Limb (tissue), 2 donors: ENCODE data around the gene SERF1A.
"Not testable (repeated sequence)": the region's sequence is repeated elsewhere in the genome, so short reads cannot be mapped to it uniquely, and the experiment has no call there.

Experiments
- DNase-seq, 2 donors: peaks; one replicate each; pipeline ENCODE4 v3.0.0-alpha.2; 2016; ENCODE audit errors: extremely low spot score in 2 of 2

The SERF1A gene

DNA sequence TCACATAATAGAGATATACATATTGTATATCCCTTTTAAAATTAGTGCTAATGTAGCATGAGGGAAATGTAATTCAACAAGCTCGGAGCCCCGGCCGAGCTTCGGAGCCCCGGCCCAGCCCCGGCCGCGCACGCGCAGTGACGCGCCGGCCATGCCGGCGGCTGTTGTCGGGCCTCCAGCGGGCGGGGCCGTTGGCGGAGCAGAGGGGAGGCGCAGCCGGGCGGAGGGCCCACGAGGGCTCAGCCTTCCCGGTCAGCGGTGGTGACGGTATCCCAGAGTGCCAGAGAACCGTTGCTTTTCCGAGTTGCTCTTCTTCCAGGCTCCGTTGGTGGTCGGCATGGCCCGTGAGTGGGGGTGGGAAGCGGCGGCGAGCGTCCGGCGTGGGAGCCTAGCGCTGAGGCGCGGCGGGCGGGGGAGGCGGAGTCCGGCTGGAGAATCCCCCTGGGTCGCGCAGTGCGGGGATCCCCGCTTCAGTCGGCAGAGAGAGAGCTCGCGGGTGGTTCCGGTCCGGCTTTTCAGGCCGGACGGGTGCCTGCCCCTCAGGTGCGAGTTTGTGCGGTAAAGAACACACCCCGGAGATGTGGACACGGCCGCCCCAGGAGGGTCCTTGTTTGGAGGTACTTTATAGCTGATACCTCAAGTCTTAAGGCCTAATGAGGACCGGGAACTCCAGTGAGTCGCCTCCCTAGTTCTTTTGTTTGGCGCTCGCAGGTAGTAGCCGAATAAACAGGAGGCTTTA is at the start of gene SERF1A:
SERF1A (plus strand) TSS at position 137 of the 739 bp plus-strand sequence; CDS start at position 338, 201 bp downstream.
- DNase-seq: not testable (repeated sequence)

DNA sequence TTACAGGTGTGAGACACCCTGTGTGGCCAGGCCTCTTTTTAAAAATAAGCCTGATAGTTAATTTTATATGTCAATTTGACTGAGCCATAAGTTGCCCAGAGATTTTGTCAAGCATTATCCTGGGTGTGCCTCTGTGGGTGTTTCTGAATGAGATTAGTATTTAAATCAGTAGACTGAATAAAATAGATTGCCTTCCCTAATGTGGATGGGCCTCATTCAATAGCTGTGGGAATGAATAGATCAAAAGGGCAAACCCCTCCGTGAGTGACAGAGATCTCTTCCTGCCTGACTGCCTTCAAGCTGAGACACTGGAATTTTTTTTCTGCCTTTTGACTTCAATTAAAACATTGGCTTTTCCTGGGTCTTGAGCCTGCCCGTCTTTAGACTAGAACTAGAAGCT is 33.7 kb upstream of the SERF1A start:
- not testable (repeated sequence) for DNase-seq

DNA sequence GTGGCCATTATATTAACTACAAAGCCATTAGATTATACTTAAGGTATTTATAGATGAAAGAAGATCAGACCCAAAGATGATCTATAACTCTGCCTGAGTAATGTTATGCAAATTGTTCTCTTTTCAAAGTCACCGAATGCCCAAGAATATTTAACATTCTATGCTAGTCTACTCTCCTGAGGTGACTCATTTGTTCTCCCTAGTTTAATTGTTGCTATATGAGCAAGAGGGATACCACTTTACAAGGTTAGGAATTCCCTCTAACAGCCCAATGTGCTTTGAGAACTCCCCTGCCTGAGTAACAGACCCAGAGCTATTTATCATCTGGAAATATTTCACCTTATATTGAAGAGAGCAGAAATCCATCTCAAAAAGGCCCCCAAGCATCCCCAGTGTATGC is 29.8 kb upstream of the SERF1A start:
- DNase-seq: not testable (repeated sequence)

DNA sequence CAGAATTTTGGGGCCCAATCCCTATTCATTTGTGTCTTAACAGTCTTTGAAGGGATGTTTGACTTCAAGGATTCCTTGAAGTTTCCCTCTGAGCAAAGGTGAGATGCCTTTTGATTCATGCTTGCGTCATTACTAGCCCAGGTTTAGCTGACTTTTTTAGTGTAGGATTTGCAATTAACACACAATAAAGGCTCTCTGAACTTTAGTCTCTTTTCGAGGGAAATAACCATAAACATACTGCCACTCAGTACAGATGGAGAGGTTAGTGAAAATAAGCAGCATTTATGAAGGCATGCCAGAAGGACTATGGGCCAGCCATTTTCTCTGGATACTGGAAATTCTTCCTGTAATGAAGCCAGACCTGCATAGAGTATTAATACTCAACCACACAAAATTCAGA is 4.4 kb upstream of the SERF1A start:
- not testable (repeated sequence) for DNase-seq

DNA sequence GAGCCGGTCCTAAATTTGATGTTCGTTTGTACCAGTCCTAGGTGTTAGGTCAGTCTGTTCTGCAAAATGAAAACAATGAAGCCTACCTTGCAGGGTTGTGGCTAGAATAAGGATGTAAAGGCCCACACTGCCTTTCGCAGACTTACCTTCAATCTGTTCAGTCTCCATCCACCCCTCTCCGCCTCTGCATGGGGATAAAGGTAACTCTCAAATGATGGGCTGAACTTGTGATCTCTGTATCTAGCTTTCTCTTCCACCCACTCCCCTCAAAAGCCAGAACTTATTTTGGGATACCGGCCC is 753 bp downstream of the SERF1A start:
- not testable (repeated sequence) for DNase-seq

DNA sequence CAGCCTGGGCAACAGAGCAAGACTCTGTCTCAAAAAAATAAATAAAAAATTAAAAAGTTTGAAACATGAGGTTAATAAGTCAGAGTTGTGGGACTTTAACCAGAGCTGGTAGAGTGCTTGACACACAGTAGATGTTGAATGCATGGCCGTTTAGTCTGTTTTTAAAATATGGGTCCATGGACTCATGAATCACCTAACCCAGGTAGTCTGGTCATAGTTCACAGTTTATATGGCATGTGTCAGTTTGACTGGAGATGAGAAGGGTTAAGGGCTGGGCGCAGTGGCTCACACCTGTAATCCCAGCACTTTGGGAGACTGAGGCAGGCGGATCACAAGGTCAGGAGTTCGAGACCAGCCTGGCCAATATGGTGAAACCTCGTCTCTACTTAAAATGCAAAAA is 6.2 kb downstream of the SERF1A start:
- not testable (repeated sequence) for DNase-seq

DNA sequence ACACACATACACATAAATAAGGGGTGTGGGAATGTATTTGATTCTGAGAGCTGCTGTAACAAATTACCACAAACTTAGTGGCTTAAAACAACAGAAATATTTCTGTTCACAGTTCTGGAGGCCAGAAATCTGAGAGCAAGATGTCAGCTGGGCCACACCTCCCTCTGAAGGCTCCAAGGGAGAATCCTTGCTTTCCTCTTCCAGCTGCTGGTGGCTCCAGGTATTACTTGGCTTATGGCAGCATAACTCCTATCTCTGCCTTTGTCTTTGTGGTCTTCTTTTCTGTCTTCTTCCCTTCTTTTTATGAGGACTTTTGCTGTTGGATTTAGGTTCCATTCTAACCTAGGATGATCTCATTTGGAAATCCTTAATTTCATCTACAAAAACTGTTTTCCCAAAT is 16.4 kb downstream of the SERF1A start:
- DNase-seq: not testable (repeated sequence)

DNA sequence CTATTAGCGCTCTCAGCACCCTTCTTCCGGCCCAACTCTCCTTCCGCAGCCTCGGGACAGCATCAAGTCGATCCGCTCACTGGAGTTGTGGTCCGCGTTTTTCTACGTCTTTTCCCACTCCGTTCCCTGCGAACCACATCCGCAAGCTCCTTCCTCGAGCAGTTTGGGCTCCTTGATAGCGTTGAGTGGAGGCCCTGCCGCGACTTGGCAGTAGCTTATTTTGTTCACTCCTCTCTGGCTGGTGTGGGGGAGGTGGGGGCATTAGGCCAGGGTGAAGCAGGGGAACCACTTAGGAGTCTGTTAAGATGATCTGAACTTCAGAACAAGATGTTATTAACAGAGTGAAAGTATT is 24.7 kb downstream of the SERF1A start:
- not testable (repeated sequence) for DNase-seq

DNA sequence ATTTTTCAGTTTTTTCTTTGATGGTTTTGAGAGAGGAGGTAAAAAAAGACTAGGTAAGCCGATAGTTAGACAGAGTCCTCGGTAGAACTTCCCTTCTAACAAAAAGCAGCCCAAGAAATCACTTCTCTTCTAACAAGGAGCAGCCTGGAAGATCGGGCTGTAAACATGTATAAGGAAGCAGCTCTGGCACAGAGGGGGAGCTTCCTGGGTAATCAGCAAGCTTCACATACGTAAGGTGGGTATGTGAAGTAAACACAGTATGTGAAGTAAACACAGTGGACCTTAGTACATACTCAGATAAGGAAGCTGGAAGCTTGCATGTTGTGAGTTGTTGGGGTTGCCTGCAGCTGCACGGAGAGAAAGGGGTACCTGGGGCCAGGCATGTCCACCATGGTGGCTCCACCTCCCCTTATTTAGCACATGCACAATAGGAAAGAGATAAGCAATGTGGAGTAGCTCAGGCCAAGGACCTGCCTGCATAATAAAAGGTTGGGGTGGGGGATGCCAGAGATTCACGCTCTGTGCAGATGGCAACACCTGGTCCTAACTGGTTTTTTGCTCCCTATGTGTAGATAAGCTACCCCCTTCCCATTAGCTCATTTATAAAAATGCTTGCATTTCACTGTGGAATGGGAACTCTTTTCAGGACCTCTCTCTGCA is 31.4 kb downstream of the SERF1A start:
- DNase-seq: not testable (repeated sequence)

DNA sequence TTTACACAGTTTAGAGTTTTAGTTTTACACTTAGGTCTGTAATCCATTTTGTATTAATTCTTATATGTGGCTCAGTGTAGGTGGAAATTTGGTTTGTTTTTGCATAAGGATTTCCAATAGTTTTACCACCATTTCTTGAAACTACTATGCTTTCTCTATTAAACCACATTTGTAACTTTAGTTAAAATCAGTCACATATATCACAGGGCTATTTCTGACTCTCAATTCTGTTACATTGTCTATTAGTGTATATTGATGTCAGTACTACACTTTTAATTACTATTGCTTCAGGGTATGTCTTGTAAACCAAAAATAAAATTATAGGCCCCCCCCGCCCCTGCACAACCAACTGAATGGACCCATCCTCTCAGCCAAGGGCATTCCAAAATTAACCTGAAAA is 32.1 kb downstream of the SERF1A start:
- DNase-seq: not testable (repeated sequence)

DNA sequence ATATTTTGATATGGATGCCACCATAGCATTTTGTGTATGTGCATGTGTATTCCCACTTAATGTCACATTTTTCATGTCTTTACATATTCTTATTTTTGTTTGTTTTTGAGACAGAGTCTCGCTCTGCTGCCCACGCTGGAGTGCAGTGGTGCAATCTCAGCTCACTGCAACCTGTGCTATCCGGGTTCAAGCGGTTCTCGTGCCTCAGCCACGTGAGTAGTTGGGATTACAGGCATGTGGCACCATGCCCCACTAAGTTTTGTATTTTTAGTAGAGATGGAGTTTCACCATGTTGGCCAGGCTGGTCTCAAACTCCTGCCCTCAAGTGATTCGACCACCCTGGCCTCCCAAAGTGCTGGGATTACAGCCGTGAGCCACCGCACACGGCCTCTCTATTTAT is 52.6 kb downstream of the SERF1A start:
- DNase-seq: not testable (repeated sequence)
